Activated naive CD8-positive, alpha-beta T cell treated with anti-CD3 and anti-CD28 coated beads, Interleukin-2, amount 50 U/mL, for 24 hours (primary cell): ENCODE data around the gene TRIP6.
"Not testable (repeated sequence)": the region's sequence is repeated elsewhere in the genome, so short reads cannot be mapped to it uniquely, and the experiment has no call there.

Source experiments
- ATAC-seq: fragments of 150-1000 bp; cut with Tn5 transposase; one replicate; pipeline ENCODE4 v1.10.0; 2021
- DNase-seq: peaks from one replicate; pipeline ENCODE4 v3.0.0; 2021
- H3K27ac Mint-ChIP-seq: one replicate; pipeline ENCODE4 v1.8.0; 2021; ENCODE audit warnings: mild to moderate bottlenecking, mixed read lengths
- H3K27me3 Mint-ChIP-seq: one replicate; pipeline ENCODE4 v1.8.0; 2021; ENCODE audit warnings: mixed read lengths
- H3K36me3 Mint-ChIP-seq: one replicate; pipeline ENCODE4 v1.8.0; 2021; ENCODE audit warnings: low read depth, mixed read lengths
- H3K4me1 Mint-ChIP-seq: one replicate; pipeline ENCODE4 v1.8.0; 2021; ENCODE audit warnings: mixed read lengths
- H3K4me3 Mint-ChIP-seq: one replicate; pipeline ENCODE4 v1.8.0; 2021; ENCODE audit warnings: mild to moderate bottlenecking, moderate library complexity, mixed read lengths
- H3K9me3 Mint-ChIP-seq: one replicate; pipeline ENCODE4 v1.8.0; 2021; ENCODE audit warnings: mixed read lengths

TRIP6 gene

DNA sequence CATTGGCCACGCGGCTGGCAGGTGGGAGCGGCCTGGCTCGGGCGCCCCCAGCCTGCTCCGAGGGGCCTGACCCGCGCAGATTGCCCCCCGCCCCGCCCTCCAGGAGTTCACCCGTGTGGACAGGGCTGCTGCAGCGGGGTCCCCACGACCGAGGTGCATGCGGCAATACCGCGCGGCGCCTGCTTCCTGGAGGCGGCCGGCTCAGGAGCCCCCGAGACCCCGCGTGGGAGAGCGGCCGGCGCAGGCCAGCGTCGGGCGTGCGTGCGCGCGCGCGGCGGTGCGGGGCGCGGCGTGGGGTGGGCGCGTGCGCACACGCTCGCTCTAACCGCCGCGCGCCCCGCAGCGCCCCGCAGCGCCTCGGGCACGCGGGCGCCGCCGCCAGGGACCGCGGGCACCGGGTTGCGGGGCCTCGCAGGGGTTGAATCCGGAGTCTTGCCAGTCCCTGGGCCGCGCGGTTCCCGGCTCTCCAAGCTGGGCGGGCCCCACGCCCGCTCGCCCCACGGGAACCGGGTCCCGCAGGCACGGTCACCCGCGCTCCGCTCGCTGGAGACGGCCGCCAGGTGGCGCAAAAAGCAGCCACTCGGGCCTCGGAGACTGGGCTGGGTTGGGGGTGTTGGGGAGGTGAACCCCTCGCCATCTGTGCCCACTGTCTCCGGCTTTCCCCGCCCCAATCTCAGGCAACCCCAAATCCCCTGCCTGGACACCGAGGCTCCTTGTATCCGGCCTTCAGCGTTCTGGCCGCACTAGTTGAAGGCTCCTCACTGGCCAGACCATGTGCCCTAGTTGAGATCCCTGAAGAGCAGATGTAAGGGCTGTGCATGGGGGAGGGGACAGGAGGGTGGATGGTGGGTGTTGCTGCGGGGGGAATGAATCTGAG is 29.8 kb downstream of the TRIP6 start:
- Mint-ChIP-seq H3K27ac (no peak overlapping the region), H3K4me3 (peak overlapping the region; percentile 24)
- ATAC-seq, result no peak

DNA sequence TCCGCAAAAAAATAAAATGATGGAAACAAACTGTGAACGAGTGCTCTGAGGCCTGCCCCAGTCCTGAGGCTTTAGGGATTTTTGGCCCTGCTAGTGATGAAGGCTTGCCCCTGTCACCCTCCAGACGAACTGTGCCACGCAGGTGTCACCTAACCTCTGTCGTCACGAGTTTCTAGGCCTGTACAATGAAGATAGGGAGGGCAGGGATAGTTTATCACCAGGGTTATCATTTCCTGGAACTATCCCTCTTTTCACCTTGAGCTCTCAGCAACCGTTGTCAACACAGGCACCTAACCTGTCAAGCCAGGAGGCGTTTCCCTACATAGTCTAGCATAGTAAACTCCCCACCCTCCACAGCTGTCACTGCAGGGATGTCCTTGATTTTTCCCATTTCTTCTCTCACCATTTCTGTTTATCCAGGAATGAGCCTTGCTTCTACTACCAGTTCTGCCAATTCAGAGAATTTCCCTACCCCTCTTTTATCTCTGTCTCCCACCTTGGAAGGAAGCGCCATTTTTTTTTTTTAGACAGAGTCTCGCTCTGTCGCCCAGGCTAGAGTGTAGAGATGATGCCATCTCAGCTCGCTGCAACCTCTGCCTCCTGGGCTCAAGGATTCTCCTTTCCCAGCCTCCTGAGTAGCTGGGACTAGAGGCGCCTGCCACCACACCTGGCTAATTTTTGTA is 30.7 kb downstream of the TRIP6 start:
- H3K4me3 Mint-ChIP-seq, result no peak overlapping the region
- H3K4me1 Mint-ChIP-seq, result peaks cover 11% of the 10 kb centered on the region

More for the DNA sequence above, 29.8 kb downstream of the TRIP6 start:
- Mint-ChIP-seq H3K27me3 (peaks cover 45% of the 10 kb centered on the region), H3K9me3 (no peaks in the 10 kb centered on the region), H3K4me1 (peaks cover 11% of the 10 kb centered on the region), H3K36me3 (no peaks in the 10 kb centered on the region)
- peak; percentile 57 for DNase-seq

DNA sequence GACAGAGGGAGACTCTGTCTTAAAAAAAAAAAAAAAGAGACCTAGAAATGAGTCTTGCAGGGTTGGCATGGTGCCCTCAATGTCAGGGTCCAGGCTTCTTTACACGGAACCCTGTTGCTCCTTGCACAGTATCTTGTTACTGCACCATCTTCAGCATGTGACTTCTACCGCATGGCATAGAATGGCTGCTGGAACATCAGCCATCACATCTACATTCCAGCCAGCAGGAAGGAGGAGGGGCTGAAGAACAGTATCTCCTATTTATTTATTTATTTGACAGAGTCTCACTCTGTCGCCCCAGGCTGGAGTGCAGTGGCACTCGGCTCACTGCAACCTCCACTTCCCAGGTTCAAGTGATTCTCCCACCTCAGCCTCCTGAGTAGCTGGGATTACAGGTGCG is 32.2 kb downstream of the TRIP6 start:
- Mint-ChIP-seq H3K36me3 (no peaks in the 10 kb centered on the region), H3K27me3 (peaks cover 31% of the 10 kb centered on the region), H3K27ac (no peak overlapping the region), H3K4me3 (no peak overlapping the region), H3K4me1 (peaks cover 9% of the 10 kb centered on the region), H3K9me3 (no peaks in the 10 kb centered on the region)
- ATAC-seq (no peak), DNase-seq (no peak)

More for the DNA sequence above, 30.7 kb downstream of the TRIP6 start:
- Mint-ChIP-seq H3K36me3 (no peaks in the 10 kb centered on the region), H3K27me3 (peaks cover 36% of the 10 kb centered on the region), H3K27ac (no peak overlapping the region), H3K9me3 (no peaks in the 10 kb centered on the region)
- DNase-seq (no peak), ATAC-seq (no peak)

DNA sequence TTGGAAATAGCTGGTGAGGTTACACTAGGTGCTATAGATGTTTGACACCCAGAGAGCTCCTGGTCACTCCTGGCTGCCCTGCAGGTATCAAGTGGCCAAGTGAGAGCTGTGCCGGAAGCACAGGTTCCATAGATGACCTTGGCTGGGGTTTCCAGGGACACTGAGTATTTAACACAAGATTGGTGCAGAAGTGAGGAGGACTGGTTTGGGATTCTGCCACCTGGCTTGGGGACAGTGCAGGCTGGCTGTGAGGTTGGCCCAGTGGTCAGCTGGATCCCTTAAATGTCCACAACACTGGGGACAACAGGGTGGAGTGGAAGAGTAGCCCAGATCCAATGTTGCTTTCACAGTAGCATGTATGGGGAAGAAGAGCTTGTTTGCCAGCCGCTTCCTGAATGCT is 33.8 kb downstream of the TRIP6 start:
- Mint-ChIP-seq H3K27me3 (peaks cover 28% of the 10 kb centered on the region), H3K9me3 (no peaks in the 10 kb centered on the region), H3K27ac (no peak overlapping the region), H3K4me3 (no peak overlapping the region), H3K36me3 (no peaks in the 10 kb centered on the region), H3K4me1 (peaks cover 7% of the 10 kb centered on the region)
- DNase-seq (no peak), ATAC-seq (no peak)

DNA sequence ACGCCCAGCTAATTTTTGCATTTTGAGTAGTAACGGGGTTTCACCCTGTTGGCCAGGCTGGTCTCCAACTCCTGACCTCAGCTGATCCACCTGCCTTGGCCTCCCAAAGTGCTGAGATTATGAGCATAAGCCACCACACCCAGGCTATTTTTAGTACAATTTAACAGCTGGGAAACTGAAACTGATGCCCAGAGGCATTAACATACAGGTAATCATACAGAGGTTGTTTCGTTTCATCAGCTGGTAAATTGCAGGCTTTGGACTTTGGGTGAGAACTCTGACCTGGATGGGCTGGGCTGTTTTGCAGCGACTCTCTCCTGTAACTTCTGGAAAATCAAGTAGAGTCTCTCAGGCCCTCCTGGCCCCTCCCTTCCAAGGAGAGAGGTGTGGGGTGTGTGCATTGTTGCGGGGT is 34.7 kb downstream of the TRIP6 start:
- Mint-ChIP-seq H3K27ac (no peak overlapping the region), H3K4me3 (no peak overlapping the region), H3K9me3 (no peaks in the 10 kb centered on the region), H3K36me3 (no peaks in the 10 kb centered on the region), H3K27me3 (peaks cover 22% of the 10 kb centered on the region), H3K4me1 (peaks cover 2% of the 10 kb centered on the region)
- no peak for DNase-seq
- no peak for ATAC-seq

DNA sequence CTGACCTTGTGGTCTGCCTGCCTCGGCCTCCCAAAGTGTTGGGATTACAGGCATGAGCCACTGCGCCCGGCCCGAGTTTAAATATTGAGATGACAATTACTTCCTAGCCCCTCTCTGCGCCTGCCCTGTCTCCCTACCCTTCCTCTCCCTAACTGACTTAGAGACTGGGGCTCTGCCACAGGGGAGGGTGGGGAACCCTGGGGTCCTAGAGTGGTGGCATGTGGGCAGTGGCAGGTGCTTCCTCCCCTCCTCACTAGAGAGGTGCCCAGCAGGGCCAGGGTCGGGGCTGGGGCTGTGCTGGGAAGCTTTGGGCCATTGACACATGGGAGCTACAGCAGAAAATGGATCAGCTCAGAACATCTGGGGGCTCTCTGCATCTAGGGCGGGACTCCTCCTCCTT is 35.5 kb downstream of the TRIP6 start:
- H3K9me3 Mint-ChIP-seq, result no peaks in the 10 kb centered on the region
- H3K27me3 Mint-ChIP-seq, result peaks cover 17% of the 10 kb centered on the region
- no peaks in the 10 kb centered on the region for H3K4me1 Mint-ChIP-seq
- ATAC-seq (no peak), DNase-seq (no peak)
- H3K27ac Mint-ChIP-seq, result no peak overlapping the region
- no peaks in the 10 kb centered on the region for H3K36me3 Mint-ChIP-seq
- no peak overlapping the region for H3K4me3 Mint-ChIP-seq

DNA sequence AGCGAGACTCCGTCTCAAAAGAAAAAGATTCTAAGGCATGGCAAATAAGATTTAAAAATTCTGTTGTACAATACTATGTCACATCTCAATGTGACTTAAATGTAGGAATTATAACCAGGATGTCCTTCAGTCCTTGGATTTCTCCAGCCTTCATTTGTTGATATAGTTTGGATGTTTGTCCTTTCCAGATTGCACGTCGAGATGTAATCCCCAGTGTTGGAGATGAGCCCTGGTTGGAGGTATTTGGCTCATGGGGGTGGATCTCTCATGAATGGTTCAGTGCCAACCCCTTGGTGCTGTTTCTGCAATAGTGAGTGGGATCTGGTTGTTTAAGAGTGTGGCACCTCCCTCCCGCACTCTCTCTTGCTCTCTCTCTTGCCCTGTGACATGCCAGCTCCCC is 41.3 kb downstream of the TRIP6 start:
- no peak overlapping the region for H3K4me3 Mint-ChIP-seq
- H3K9me3 Mint-ChIP-seq, result no peaks in the 10 kb centered on the region
- no peak for ATAC-seq
- no peak overlapping the region for H3K27ac Mint-ChIP-seq
- peaks cover 3% of the 10 kb centered on the region for H3K27me3 Mint-ChIP-seq
- H3K36me3 Mint-ChIP-seq, result no peaks in the 10 kb centered on the region
- no peak for DNase-seq
- H3K4me1 Mint-ChIP-seq, result no peaks in the 10 kb centered on the region

DNA sequence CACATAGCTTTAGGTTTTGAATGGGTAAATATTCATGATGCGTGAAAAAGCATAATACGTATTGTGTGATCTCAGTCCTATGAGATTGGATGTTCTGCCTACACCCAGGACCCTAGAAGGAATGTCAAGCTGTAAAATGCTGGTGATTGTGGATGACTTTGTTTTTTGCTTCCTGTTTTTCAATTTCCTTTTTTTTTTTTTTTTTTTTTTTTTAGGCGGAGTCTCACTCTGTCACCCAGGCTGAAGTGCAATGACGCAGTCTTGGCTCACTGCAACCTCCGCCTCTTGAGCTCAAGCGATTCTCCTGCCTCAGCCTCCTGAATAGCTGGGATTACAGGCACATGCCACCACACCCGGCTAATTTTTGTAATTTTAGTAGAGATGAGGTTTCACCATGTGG is 43.3 kb downstream of the TRIP6 start:
- not testable (repeated sequence) for DNase-seq, H3K4me3 Mint-ChIP-seq, ATAC-seq, H3K36me3 Mint-ChIP-seq, H3K9me3 Mint-ChIP-seq, H3K27me3 Mint-ChIP-seq, H3K27ac Mint-ChIP-seq, H3K4me1 Mint-ChIP-seq

DNA sequence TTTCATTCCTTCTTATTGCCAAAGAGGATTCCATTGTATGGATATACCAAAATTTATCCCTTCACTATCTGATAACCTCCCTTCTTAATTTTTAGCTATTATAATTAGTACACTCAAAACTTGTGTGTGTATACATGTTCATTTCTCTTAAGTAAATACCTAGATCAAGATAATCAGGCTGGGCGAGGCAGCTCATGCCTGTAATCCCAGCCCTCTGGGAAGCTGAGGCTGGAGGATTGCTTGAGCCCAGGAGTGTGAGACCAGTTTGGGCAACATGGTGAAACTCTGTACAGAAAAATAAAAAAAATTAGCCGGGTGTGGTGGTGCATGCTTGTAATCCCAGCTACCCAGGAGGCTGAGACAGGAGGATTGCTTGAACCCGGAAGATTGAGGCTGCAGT is 44.3 kb downstream of the TRIP6 start:
- peaks cover 4% of the 10 kb centered on the region for H3K4me1 Mint-ChIP-seq
- no peaks in the 10 kb centered on the region for H3K36me3 Mint-ChIP-seq
- no peak for ATAC-seq
- no peak overlapping the region for H3K27ac Mint-ChIP-seq
- no peak overlapping the region for H3K4me3 Mint-ChIP-seq
- H3K9me3 Mint-ChIP-seq, result no peaks in the 10 kb centered on the region
- no peak for DNase-seq
- peaks cover 5% of the 10 kb centered on the region for H3K27me3 Mint-ChIP-seq

DNA sequence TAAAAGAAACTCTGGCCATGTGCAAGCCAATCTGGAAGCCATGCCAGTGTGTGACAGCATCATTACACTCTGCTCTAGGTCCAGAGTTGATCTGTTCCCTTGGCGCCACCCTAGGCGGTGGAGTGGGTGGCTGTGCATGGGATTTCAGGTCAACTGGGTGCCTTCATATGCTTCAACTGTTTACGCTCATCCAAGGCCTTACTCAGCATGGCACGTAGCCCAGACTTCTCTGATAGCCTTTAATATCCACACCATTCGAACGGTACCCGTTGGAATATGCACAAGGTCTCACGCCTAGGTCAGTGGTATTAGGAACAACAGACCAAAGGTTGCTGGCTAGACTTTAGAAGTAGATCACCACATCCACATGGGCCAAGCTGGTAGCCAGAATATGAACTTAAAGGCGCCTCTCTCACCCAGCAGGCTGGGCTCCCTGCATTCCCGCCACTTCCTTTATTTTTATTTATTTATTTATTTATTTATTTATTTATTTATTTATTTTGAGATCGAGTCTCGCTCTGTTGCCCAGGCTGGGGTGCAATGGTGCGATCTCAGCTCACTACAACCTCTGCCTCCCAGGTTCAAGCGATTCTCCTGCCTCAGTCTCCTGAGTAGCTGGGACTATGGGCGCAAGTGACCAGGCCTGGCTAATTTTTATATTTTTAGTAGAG is 47.2 kb downstream of the TRIP6 start:
- H3K4me3 Mint-ChIP-seq, result no peak overlapping the region
- no peak overlapping the region for H3K27ac Mint-ChIP-seq
- ATAC-seq, result no peak
- H3K27me3 Mint-ChIP-seq, result peaks cover 10% of the 10 kb centered on the region
- no peaks in the 10 kb centered on the region for H3K36me3 Mint-ChIP-seq
- H3K4me1 Mint-ChIP-seq, result peaks cover 4% of the 10 kb centered on the region
- DNase-seq, result no peak
- H3K9me3 Mint-ChIP-seq, result no peaks in the 10 kb centered on the region

DNA sequence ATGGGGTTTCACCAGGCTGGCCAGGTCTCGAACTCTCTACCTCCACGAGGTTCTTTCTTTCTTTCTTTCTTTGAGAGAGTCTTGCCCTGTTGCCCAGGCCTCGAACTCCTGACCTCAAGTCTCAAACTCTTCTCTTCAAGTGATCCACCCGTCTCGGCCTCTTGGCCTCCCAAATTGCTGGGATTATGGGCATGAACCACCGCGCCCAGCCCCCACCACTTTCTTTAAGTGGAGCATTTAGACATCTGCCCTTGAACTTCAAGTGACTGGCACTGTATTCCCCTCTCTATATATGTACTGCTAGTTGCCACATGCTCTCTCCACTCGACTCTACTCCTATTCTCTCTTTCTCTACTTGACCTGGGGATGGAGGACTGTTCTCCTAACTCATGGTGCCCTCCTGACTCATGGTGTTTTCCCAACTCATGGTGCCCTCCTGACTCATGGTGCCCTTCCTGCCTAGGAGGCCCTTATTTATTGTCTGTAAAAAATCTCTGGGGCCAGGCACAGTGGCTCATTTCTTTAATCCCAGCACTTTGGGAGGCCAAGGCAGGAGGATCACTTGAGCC is 47.8 kb downstream of the TRIP6 start:
- H3K27me3 Mint-ChIP-seq, result peaks cover 10% of the 10 kb centered on the region
- no peaks in the 10 kb centered on the region for H3K9me3 Mint-ChIP-seq
- peaks cover 4% of the 10 kb centered on the region for H3K4me1 Mint-ChIP-seq
- no peaks in the 10 kb centered on the region for H3K36me3 Mint-ChIP-seq
- ATAC-seq, result peak; percentile 77
- DNase-seq, result no peak
- no peak overlapping the region for H3K27ac Mint-ChIP-seq
- no peak overlapping the region for H3K4me3 Mint-ChIP-seq

DNA sequence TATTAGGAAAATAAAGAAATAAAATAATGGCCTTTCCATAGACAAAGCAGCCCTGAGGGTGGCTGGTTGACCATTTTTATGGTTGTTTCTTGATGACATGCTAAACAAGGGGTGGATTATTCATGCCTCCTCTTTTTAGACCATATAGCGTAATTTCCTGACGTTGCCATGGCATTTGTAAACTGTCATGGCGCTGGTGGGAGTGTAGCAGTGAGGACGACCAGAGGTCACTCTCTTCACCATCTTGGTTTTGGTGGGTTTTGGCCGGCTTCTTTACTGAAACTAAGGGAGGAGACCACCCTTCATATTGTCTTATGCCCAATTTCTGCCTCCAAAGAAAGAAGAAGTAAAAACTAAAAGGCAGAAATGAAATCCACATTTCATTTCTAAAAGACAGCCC is 52.1 kb downstream of the TRIP6 start:
- peaks cover 29% of the 10 kb centered on the region for H3K27me3 Mint-ChIP-seq
- DNase-seq, ATAC-seq, H3K4me1 Mint-ChIP-seq, H3K9me3 Mint-ChIP-seq, H3K4me3 Mint-ChIP-seq, H3K27ac Mint-ChIP-seq, H3K36me3 Mint-ChIP-seq: not testable (repeated sequence)

DNA sequence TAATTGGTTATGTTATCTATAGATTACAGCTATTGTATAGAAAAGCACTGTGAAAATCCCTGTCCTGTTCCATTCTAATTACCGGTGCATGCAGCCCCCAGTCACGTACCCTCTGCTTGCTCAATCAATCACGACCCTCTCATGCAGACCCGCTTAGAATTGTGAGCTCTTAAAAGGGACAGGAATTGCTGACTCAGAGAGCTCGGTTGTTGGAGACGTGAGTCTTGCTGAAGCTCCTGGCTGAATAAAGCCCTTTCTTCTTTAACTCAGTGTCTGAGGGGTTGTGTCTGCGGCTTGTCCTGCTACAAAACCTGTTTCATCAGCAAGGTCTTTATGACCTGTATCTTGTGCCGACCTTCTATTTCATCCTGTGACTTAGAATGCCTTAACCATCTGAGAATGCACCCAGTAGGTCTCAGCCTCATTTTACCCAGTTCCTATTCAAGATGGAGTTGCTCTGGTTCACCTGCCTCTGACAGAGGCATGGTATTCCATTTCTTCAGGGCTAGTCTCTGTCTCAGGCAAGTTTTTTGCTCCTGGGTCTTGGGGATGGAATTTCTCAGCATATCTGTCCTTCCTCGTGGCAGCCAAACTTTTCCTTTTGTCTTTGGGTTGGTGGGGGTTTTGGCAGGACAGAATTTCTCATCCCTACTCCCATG is 52.7 kb downstream of the TRIP6 start:
- peaks cover 28% of the 10 kb centered on the region for H3K27me3 Mint-ChIP-seq
- not testable (repeated sequence) for H3K36me3 Mint-ChIP-seq, H3K9me3 Mint-ChIP-seq, DNase-seq, H3K4me3 Mint-ChIP-seq, ATAC-seq, H3K4me1 Mint-ChIP-seq, H3K27ac Mint-ChIP-seq

DNA sequence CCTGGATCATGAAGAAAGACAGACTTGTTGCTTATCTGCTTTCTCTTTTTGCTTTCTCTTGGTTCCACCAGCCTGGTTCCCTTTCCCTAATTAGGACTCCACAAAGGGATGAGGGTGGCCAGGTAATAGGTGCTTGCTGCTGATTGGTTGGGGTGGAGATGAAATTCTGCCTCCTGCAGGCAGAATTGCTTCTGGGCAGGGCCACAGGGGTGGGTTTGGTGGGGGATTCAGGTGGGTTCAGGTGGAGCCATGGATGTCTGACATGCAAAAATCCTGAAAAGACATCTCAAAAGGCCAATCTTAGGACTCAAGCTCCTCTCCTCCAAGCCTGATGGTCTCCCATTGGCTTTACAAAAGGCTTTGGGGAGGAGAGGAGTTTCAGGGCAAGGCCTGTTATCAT is 53.9 kb downstream of the TRIP6 start:
- ATAC-seq (no peak), DNase-seq (no peak)
- Mint-ChIP-seq H3K4me1 (no peaks in the 10 kb centered on the region), H3K27me3 (peaks cover 26% of the 10 kb centered on the region), H3K4me3 (no peak overlapping the region), H3K36me3 (no peaks in the 10 kb centered on the region), H3K27ac (no peak overlapping the region), H3K9me3 (no peaks in the 10 kb centered on the region)
